Stomach (tissue), 4 donors: ENCODE measurements around the gene GAK.
"Not testable (repeated sequence)": the region's sequence is repeated elsewhere in the genome, so short reads cannot be mapped to it uniquely, and the experiment has no call there.

Experiments
- EP300 ChIP-seq: sonication (generic); formaldehyde crosslinking; IDR thresholded peaks from one replicate; pipeline ENCODE4 v1.6.1; 2017; ENCODE audit warnings: antibody characterized with exemption
- TF ChIP-seq, protein P1 (sequence below), 7 experiments: fragments of 450-650 bp in 4 of 7; fragments of 200-600 bp in 3 of 7; sonication (generic) in 3 of 7; IDR thresholded peaks; one replicate each; pipeline ENCODE4 v1.5.1; 2016 to 2019; ENCODE audit warnings: antibody characterized with exemption in 7 of 7, control low read depth in 2 of 7, mild to moderate bottlenecking in 1 of 7

DNA sequence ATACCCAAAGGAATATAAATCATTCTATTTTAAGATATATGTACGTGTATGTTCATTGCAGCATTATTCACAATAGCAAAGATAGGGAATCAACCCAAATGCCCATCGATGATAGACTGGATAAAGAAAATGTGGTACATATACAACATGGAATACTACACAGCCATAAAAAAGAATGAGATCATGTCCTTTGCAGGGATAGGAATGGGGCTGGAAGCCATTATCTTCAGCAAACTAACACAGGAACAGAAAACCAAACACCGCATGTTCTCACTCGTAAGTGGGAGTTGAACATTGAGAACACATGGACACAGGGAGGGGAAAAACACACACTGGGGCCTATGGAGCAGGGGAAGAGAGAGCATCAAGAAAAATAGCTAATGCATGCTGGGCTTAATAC lies 125.1 kb downstream of the GAK start:
- TF ChIP-seq, protein P1, sequence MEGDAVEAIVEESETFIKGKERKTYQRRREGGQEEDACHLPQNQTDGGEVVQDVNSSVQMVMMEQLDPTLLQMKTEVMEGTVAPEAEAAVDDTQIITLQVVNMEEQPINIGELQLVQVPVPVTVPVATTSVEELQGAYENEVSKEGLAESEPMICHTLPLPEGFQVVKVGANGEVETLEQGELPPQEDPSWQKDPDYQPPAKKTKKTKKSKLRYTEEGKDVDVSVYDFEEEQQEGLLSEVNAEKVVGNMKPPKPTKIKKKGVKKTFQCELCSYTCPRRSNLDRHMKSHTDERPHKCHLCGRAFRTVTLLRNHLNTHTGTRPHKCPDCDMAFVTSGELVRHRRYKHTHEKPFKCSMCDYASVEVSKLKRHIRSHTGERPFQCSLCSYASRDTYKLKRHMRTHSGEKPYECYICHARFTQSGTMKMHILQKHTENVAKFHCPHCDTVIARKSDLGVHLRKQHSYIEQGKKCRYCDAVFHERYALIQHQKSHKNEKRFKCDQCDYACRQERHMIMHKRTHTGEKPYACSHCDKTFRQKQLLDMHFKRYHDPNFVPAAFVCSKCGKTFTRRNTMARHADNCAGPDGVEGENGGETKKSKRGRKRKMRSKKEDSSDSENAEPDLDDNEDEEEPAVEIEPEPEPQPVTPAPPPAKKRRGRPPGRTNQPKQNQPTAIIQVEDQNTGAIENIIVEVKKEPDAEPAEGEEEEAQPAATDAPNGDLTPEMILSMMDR (IDR thresholded peaks at IDR 0.05) = not testable (repeated sequence)
- not testable (repeated sequence) for TF ChIP-seq EP300
